DMS53 (cell line): ENCODE results near the gene ALX3.
A peak's percentile ranks its signal among the peaks of the same experiment; 100 is the strongest.
"Not testable (repeated sequence)": the region's sequence is repeated elsewhere in the genome, so short reads cannot be mapped to it uniquely, and the experiment has no call there.

Experiments
- DNase-seq: peaks from one replicate; lab custom pipeline; 2025; lab: John Stamatoyannopoulos, UW

The ALX3 gene

DNA sequence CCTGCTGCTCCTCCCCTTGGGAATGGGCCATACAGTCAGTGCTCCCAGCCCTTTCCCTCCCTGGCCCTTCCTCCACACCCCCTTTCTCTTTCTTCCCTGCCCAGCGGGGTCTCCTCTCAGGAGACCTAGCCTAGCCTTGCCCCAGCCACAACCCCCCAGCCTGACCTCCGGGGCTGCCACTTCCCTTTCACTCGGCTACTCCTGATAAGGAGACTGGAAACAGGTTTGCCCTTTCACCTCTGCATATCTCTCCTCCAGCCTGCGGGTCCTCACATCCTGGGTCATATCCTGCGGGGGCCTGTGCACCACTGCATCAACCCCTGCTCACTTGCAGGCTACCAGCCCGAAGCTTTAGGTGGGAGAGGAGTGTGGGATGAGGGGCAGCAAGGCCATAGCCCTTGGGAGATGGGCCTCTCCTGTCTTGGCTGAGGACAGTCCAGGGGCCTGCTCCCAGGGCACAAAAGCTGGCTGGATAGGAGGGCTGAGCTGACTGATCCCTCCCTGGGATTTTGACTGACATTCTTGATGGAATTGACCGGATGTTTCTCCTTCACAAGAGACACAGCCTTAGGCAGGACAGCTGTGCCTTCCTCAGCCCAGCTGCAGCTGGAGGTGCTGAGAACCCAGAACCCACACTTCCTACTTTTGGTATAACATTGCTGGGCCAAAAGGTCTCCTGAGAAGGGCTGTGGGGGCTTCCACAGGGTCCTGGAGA, 19.2 kb upstream of the ALX3 start:
- no peak for DNase-seq

DNA sequence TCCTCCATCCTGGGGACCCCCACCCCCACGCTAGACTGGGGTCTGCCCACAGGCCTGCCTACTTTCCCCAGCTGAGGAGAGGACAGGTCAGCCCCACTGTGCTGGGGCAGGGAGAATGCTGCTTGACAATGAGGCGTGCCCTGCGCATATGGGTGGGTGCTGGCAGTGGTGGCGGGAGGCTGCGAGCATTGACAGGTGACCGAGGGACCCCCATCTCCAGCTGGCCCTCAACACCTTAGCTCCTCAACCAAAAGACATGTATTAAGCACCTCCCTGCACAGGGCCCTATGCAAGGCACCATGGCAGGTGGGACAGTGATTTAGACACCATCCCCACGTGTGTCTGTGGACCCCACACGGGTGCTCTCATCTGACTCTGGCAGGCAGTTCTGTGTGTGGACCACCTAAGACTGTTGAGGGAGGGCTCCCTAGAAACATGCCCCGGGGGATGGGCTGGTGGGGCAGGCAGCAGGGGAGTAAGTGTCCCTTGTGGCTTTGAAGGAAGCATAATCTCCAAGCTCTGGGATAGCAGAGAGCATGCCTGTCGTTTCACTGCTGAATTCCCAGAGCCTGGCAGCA, 18.4 kb upstream of the ALX3 start:
- DNase-seq = no peak

DNA sequence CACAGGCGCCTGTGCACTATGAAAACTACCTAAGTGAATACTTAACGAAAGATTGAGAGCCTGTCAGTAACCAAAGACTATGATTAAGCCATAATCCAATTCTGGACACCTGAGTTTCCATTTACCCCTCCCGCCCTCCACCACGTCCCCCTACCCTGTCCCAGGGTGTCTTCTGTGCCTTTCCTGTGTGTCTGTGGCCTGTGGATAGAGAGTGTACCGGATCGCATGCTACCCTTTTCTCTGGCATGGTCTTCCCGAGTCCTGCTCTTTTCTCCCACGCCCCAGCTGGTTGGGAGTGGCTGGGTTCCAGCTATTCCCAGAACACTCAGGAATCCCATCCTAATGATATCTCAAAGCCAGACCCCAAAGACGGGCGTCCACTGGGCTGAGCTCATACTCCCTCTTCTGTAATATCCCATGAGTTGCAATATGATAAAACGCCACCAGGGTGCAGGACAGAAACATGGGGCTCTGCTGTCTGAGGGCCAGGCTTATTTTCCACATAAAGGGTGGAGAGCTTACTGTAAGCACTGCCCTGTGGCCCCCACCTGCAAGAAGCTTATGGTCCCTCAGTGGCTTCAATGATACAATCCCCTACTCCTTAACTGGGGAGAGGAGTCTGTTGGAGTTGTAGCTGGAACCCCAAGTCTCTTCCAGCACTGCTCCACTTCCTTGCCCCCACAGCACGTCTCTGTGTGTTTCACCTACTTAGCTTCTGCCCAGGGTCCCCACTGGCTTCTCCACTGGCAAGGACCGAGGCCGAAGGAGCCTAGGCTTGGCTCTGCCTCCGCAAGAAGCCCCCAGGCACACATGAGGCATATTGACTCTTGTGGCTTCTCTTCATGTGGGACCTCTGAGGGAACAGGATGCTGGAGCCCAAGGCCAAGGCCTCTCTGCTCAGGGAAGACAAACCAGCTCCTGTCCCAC, 17.6 kb upstream of the ALX3 start:
- peak; percentile 82 for DNase-seq

DNA sequence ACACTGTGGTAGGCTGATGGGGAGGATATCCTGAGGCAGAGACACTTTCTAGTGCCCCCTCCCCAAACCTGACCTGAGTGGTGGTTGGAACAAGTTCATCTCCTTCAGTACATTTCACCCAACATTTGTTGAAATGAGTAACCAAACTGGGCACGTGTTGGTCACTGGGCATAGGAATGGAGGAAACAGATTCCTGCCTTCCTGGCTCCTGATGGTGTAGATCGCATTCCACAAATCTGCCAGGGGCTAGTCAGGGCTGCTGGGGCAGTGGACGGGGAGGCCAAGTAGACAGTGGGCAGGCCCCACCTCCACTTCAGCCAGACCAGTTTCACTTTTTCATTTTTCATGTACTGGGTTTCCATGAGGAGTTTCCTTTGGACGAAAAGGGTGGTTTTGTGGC, 16.5 kb upstream of the ALX3 start:
- DNase-seq = no peak

DNA sequence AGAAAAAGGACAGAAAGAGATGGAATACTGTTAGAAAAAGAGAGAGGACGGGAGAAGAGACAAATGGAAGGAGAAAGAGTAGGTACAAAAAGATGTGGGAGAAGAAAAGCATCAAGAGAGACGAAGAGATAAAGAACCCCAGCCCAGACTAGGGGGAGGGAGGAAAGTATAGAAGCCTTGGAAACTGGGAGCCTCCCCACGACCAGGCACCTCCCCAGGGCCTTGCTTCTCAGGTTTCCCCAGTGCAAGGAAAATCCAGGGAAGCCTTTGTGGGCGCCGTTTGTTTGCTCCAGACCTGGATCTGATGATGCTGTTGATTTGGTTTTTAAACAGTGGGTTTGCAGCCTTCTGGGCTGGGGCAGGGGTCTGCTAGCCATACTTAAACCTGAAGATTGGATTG, 15.2 kb upstream of the ALX3 start:
- no peak for DNase-seq

DNA sequence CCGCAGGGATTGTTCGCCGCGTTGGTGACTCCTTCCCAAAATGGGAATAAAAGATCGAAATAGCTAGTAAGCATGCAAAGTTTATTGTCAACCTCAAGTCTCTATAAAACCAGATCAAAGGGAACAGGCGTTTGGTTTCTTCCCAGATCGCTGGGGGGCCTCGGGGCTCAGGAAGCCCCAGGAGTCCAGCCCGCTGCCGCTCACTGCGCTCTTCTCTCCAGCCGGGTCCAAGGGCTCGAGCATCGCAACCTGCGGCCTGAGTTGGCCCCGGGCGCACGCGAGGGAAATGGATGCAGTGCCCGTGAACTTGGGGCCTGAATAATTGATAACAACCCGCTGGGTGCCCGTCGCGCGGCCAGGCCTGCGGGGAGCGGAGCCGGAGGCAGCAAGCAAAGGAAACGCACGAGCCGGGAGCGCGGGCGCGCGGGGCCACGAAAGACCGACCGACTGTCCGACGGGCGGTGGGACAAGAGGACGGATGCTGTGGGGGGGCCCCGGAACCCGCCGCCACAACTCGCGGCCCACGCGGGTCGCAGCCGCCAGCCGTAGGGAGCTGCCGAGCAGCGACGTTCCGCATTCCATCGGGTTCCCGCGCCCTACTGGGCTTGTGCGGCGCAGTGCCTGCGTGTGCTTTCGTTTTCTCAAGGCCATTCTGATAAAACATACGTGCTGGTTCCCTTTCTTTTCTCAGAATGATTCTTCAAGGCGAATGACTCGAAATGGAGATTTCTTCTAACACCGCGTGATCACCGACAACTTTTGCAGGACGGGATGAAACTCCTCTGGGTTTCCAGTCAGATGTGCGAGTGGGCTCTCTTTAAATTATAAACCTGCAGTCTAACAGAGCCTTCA, 14.0 kb upstream of the ALX3 start:
- DNase-seq = peak; percentile 68

DNA sequence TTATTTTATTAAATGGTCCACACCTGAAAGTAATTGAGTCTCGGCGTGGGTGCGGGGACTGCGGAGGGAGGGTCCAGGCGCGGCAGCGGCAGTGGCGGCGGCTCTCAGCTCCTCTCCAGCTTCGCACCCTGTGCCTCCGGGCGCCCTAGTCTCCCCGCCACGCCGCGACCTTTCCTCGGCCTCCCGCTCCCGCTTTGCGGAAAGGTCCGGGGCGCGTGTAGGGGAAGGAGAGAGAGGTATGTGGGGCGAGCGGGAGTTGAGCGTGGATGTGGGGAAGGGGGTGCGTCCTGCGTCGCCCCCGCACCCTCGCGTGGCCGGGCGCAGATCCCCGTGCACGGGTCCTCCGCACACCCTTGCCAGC, 13.4 kb upstream of the ALX3 start:
- DNase-seq = peak; percentile 45

DNA sequence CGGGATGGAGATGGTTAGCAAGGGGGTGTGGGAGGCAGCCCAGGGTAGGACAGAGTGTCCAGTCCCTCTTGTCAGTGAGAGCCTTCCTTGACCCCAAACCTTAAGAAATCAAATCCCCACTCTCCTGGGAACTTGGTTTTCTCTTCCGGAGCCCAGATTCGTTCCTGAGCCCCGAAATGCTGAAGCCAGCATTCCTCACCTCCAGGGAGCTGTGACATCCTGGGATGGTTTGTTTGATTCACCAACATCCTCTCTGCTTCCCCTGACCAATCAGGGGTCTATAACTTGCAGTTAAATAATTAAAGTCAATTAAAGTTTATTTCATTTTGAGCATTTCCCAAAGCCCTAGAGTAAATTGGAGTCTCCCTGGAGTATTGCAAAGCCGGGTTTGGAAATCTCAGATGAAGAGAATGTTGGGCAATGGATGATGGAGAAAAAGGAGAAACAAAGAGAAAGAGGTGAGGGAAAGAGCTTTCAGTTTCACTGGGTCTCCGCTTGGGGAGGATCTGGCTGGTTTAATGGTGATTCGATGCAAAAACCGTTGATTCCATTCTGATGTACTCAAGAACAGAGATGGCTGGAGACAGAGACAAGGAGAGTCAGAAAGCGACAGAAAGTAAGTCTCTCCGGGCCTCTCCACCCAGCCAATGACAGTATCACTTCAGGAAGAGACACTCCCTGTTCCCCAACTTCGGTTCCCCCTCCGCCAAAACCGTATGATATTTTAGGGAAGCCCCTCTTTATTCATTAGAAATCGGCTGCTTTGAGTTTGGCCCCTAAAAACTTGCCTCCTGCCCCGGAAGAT, 12.8 kb upstream of the ALX3 start:
- no peak for DNase-seq

DNA sequence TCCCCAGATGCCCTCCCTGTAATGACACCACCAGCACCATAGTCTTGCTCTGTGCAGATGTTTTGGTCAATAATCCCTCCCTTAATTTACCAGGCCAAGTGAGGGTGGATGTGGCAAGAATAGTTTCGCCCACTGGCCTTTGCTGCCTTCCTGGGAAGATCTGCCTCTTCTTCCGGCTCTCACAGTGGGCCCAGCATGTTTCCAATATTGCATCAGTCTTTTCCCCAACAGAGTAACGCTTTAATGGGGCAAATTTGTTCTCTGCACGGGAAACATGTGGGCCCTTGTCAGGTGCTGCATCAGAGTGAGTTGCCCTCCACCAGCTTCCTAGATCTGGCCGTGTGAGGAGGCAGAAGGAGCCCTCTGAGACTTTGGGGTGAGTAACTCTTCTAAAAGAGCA, 12.0 kb upstream of the ALX3 start:
- DNase-seq = no peak

DNA sequence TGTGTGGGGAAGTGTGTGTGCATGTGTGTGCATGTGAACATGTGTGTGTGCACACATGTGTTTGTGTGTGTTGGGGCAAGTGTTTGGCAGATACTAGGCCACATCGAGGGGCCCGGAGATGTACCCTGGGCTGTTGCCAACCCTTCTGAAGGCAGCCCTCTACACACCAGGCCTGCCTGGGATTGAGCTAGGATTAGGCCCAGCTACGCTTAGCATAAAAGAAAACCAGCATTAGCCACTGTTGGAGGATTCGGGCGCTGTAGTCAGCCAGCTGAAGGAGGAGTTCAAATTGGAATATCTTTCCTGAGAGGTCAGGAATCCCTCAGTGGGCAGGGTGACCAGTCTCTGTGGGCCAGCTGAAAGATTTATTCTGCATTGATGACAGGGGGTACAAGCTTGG, 10.6 kb upstream of the ALX3 start:
- DNase-seq = no peak

DNA sequence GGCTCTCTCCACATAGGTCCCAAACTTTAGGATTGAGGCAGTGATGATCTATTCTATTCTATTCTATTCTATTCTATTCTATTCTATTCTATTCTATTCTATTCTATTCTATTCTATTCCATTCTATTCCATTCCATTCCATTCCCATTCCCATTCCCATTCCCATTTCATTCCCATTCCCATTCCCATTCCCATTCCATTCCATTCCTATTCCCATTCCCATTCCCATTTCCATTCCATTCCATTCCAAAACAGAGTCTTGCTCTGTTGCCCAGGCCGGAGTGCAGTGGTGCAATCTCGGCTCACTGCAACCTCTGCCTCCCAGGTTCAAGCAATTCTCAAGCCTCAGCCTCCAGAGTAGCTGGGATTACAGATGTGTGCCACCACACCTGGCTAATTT, 9.5 kb upstream of the ALX3 start:
- not testable (repeated sequence) for DNase-seq

DNA sequence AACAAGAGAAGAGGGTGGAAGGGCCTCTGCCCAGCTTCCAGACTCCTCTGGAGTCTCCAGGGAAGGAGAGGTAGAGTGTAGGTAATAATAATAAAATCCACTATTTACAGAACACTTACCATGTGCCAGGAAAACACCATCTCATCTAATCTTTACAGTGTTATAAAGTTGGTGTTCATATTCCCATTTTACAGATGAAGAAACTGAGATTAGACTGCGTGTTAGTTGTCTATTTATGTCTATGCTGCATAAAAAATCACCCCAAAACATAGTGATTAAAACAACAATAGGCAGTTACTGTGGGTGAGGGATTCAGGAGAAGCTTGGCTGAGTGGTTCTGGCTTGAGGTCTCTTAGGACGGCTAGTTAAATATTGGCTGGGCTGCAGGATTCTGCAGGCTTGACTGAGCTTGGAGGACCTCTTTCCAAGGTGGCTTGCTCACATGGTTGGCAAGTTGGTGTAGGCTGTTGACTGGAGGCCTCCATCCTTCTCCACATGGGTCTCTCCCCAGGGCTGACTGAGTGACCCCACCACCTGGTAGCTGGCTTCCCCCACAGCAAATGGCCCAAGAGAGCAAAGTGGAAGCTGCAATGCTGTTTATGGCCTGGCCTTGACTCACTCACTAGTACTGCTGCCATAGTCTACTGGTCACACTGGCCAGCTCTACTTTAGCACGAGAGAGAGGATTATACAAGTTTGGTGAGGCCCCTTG, 6.5 kb upstream of the ALX3 start:
- DNase-seq = peak; percentile 73

DNA sequence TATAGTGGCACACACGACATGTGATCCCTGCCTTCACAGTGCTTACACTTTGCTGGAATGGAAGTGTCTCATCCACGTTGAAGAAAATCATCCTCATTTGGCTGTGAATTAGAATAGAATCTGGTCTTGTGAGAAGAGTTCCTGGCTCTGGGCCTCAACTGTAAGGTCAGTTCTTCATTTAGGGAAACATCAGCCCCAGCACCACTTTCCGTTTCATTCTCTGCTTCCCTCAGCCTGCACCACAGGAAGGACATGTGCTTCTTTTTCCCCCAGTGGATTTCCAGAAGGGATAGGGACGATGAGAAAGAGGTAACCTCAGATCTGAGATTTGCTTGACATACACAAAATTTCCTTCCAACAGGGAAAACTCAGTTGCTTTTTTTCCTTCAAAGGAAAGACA, 3.7 kb upstream of the ALX3 start:
- no peak for DNase-seq

DNA sequence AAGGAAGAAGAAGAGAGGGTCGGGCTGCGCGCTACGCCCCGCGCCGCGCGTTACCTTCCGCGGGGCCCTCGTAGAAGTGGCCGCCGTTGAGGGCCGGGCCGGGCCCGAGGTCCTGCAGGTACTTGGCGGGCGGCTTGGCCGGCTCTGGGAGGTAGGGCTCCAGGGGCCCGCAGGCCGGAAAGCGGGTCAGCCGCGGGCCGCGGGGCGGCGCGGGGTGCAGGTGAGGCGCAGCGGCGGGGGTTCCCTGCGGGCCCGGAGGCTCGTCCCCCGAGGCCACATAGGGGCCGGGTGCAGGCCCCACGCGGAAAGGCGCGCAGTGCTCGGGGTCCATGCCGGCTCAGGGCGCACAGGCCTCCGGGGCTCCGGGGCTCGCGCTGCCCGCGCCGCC, 196 bp downstream of the ALX3 start:
- DNase-seq = peak; percentile 62

DNA sequence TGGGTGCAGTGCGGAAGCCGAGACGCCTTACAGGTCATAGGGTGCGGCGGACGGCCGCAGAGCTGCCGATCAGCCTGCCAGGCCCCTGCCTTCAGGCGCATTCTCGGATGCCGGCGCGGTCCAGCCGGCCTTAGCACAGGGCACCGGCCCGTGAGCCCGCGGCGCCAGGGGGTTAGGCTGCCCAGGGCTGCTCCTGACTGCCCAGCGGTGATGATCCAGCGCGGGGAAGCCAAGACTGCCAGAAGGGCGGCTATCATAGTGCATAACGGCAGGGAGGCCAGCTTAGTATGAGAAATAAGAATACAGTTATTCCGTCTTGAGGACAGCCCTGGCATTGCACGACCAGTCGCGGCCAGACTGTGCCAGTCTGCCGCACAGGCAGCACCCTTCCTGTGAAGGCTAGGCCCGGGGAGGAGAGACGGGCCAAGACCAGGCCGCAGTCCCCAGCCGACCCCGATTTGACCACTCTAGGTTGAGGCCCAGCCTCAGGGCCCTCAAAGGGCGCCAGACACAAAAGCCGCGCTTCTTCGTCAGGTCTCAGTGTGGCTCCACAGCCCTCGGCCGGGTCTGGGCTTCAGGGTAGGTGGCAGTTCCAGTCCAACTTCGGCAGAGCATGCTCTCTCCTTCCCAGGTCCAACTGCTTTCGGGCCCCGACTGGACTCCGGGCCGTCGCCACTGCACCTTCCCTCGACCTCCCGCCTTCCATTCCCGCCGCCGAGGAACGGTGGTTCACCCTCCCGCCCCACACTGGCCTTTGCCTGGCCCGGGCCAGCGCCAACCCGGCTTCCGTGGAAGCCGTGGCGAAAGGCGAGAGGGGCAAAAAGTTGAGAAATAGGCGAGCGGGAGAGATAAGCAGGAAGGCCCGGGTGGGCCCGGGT, 829 bp downstream of the ALX3 start:
- peak; percentile 67 for DNase-seq

DNA sequence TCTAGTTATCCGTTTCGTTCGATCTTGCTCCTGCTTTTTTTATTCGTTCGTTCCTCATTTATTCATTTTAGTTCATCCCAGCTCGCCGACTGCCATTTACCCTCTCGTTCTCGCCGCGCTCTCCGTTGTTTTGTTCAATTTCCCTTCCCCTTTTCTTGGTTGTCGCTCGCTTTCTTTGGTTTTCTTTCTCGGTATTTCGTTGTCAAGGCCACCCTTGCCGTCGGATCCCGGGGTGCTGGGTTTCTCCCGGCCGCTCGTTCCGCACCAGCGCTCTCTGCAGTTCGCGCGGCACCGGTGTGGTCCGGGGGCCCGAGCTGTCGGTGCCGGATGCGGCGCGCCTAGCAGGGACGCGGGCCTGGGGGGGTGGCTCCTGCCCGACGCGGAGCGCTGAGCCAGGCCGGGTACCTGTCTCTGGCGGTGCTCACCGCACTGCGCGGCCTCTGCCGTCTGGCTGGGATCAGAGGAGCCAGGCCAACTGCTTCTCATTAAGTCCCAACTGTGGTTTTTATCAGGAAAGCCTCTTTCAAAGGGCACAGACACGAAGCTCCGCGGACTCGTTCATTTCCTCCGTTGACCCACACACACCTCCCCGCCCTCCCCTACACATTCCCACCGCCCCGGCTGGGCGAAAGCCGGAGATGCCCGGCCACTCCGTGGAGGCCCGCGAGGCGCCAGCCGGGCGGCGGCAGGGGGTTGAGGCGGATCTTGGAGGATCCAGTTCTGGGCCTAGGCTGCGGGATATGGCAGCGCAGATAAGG, 1.6 kb downstream of the ALX3 start:
- DNase-seq = no peak

DNA sequence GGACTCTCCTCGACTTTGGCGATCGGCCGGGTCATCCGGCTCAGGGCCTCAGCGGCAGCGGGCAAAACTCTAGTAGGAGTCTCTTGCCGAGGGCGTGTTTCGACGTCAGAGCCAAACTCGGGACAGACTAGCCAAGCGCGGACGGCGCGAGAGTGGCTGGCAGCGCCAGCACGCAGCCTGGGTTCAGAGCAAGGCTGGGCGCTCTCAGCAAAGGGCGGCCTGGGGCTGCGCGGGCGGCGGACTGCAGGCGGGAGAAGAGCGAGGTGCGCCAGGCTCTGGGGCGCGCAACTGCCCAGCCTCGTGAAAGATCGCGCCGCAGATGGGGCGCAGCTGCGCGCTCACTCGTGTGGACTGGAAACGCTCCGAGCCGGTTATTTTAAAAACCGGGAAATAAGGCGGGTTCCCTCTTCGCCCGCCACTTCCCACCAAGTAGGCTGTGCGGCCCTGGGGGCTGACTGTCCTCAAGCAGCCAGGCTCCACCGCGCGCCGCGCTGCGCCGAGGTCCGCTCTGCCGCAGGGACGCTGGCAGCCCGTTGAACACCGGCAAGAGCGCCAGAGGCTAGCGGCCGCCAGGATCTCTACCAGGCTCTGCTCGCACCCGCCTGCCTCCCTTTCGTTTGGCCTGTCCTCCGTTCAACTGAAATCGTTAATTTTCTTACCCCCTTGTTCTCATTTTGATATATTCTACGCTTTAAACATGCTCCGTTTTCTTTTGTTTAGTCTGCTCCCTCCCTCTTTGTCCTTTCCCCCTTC, 2.4 kb downstream of the ALX3 start:
- DNase-seq = no peak

DNA sequence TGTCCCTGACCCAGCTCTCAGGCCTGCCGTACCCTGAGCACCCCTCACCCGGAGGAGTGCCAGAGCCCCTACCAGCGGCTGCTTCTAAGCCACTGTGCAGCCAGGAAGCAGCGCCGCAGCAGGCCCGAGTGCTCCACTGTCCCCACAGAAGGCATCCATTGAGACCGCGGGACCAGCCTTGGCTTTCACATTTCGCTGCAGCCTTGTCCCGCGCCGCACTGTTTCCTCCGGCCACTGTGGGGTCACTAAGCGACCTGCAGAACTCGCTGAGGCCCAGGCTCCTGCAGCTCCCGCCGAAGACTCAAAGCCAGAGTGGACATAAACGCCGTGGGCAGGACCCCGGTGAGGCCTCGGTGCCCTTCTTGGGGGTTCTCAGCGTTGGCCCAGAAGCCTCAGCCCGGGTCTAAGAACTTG, 3.0 kb downstream of the ALX3 start:
- no peak for DNase-seq
